ENCODE measurements around the gene PRM1. TPM values are rescaled to one million over a fixed set of nuclear protein-coding genes. Genes with fewer than 3 reads are reported as not detected.
A peak's percentile ranks its signal among the peaks of the same experiment; 100 is the strongest.

PRM1 gene
- total and polyA plus RNA-seq, 2 of the 13 experiments (the other 11 are each of a cell fraction or from before 2014, with no cell fraction given), result not detected

DNA sequence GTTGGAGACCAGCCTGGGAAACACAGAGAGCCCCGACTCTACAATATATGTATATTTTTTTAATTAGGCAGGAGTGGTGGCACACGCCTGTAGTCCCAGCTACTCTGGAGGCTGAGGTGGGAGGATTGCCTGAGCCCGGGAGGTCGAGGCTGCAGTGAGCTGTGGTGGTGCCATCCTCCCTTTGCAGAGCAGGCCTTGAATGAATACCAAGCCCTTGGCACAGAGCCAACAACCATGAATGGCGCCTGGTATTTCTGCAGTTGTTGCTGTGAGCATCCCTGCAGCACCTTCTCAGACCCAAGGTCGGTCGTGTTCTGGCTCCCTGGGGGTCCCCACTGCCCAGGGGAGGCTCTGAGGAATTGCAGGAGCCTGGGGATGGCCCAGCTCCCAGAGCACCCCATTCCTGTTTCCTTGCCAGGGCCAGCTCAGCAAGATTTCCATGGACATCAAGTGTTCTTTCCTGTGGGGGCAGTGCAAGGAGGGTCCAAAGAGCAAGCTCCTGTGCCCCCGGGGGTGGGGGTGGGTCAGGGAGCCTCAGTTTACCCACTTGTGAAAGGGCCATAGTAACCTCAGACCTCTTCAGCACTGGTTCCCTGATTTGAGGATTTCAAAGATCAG, 38.5 kb upstream of the PRM1 start (continued):
- TF ChIP-seq ZFY (CRISPR knock-in tag; IDR thresholded peaks at IDR 0.05) (0 out of 2 replicates have a peak, but pooled peaks have one; percentile 32), CBX1 (IDR thresholded peaks at IDR 0.05; ENCODE audit: low read depth) (no peak), CAMTA2 (CRISPR knock-in tag; IDR thresholded peaks at IDR 0.05; ENCODE audit: borderline replicate concordance) (no peak), LCORL (IDR thresholded peaks at IDR 0.05) (peak; percentile 98), LCORL (CRISPR knock-in tag; IDR thresholded peaks at IDR 0.05) (no peak), TMF1 (CRISPR knock-in tag; IDR thresholded peaks at IDR 0.05; ENCODE audit: low read depth) (no peak), ZNF678 (CRISPR knock-in tag; IDR thresholded peaks at IDR 0.05) (no peak), FOSL1 (CRISPR knock-in tag; IDR thresholded peaks at IDR 0.05; ENCODE audit: borderline replicate concordance) (no peak), ATF7-NPFF (CRISPR knock-in tag; IDR thresholded peaks at IDR 0.05; ENCODE audit: low read depth) (no peak), PAF1 (CRISPR knock-in tag; IDR thresholded peaks at IDR 0.05) (no peak), ZNF326 (CRISPR knock-in tag; IDR thresholded peaks at IDR 0.05; ENCODE audit: borderline replicate concordance) (no peak), ARNT2 (CRISPR knock-in tag; IDR thresholded peaks at IDR 0.05; ENCODE audit: low read depth) (no peak), ZNF317 (CRISPR knock-in tag; IDR thresholded peaks at IDR 0.05) (no peak), DNMT1 (CRISPR knock-in tag; IDR thresholded peaks at IDR 0.05) (0 out of 2 replicates have a peak, but pooled peaks have one; percentile 43), NFKBIZ (CRISPR knock-in tag; IDR thresholded peaks at IDR 0.05) (no peak), TARDBP (CRISPR knock-in tag; IDR thresholded peaks at IDR 0.05) (no peak), PTBP1 (IDR thresholded peaks at IDR 0.05; ENCODE audit: low read depth, low read length, poor library complexity, severe bottlenecking) (no peak), MBD4 (IDR thresholded peaks at IDR 0.05; ENCODE audit: borderline replicate concordance, low read length) (no peak), ZNF781 (CRISPR knock-in tag; IDR thresholded peaks at IDR 0.05; ENCODE audit: borderline replicate concordance, not compliant biosample characterization) (no peak), ZNF17 (CRISPR knock-in tag; IDR thresholded peaks at IDR 0.05) (no peak), ZNF850 (CRISPR knock-in tag; conservative IDR thresholded peaks at IDR 0.05) (no peak)
- TF ChIP-seq, protein P1, sequence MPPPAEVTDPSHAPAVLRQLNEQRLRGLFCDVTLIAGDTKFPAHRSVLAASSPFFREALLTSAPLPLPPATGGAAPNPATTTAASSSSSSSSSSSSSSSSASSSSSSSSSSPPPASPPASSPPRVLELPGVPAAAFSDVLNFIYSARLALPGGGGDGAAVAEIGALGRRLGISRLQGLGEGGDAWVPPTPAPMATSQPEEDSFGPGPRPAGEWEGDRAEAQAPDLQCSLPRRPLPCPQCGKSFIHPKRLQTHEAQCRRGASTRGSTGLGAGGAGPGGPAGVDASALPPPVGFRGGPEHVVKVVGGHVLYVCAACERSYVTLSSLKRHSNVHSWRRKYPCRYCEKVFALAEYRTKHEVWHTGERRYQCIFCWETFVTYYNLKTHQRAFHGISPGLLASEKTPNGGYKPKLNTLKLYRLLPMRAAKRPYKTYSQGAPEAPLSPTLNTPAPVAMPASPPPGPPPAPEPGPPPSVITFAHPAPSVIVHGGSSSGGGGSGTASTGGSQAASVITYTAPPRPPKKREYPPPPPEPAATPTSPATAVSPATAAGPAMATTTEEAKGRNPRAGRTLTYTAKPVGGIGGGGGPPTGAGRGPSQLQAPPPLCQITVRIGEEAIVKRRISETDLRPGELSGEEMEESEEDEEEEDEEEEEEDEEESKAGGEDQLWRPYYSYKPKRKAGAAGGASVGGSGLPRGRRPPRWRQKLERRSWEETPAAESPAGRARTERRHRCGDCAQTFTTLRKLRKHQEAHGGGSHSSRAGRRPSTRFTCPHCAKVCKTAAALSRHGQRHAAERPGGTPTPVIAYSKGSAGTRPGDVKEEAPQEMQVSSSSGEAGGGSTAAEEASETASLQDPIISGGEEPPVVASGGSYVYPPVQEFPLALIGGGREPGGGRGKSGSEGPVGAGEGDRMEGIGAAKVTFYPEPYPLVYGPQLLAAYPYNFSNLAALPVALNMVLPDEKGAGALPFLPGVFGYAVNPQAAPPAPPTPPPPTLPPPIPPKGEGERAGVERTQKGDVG (CRISPR knock-in tag; IDR thresholded peaks at IDR 0.05; ENCODE audit: borderline replicate concordance), result peak; percentile 18; the same call in 1 of the 2 replicates
- TF ChIP-seq, protein P2, sequence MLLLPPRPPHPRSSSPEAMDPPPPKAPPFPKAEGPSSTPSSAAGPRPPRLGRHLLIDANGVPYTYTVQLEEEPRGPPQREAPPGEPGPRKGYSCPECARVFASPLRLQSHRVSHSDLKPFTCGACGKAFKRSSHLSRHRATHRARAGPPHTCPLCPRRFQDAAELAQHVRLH (CRISPR knock-in tag; IDR thresholded peaks at IDR 0.05; ENCODE audit: borderline replicate concordance, low read depth), result no peak
- TF ChIP-seq, protein P3, sequence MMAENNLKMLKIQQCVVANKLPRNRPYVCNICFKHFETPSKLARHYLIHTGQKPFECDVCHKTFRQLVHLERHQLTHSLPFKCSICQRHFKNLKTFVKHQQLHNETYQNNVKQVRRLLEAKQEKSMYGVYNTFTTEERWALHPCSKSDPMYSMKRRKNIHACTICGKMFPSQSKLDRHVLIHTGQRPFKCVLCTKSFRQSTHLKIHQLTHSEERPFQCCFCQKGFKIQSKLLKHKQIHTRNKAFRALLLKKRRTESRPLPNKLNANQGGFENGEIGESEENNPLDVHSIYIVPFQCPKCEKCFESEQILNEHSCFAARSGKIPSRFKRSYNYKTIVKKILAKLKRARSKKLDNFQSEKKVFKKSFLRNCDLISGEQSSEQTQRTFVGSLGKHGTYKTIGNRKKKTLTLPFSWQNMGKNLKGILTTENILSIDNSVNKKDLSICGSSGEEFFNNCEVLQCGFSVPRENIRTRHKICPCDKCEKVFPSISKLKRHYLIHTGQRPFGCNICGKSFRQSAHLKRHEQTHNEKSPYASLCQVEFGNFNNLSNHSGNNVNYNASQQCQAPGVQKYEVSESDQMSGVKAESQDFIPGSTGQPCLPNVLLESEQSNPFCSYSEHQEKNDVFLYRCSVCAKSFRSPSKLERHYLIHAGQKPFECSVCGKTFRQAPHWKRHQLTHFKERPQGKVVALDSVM (CRISPR knock-in tag; IDR thresholded peaks at IDR 0.05), result peak; percentile 91
- TF ChIP-seq, protein P4, sequence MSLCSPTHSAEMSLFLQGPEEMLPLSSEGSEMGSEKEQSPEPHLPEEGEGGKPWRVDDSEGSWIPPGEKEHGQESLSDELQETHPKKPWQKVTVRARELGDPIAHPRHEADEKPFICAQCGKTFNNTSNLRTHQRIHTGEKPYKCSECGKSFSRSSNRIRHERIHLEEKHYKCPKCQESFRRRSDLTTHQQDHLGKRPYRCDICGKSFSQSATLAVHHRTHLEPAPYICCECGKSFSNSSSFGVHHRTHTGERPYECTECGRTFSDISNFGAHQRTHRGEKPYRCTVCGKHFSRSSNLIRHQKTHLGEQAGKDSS (CRISPR knock-in tag; IDR thresholded peaks at IDR 0.05; ENCODE audit: borderline replicate concordance, low read depth), result no peak
- TF ChIP-seq, protein P5, sequence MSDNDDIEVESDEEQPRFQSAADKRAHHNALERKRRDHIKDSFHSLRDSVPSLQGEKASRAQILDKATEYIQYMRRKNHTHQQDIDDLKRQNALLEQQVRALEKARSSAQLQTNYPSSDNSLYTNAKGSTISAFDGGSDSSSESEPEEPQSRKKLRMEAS (IDR thresholded peaks at IDR 0.05), result no peak
